HTERT RPE-1 (cell line): ENCODE results near the gene SAA1.

ENCODE experiments used
- in situ Hi-C: fragments of 300-500 bp; cut with MboI; formaldehyde crosslinking; loops from 4 replicates; pipeline ENCODE4 v1.14.3; 2020; ENCODE audit warnings: low sequenced_read_pairs

The SAA1 gene

DNA sequence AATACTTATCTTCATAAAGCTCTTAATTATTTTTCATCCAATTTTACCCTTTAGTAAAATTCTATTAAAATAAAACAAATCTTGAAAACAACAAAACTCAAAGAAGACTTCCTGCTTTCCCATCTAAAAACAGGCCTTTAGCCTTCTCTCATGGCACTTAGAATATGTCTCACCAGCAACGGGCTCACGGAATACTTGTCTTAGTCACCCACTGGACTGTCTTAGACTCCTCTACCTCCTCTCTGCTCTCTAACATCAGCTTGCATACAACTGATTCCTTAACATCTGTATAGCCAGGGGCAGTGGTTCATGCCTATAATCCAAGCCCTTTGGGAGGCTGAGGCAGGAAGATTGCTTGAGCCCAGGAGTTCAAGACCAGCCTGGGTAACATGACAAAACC lies 42.2 kb downstream of the SAA1 start:
- in situ Hi-C loops = no loop called here

DNA sequence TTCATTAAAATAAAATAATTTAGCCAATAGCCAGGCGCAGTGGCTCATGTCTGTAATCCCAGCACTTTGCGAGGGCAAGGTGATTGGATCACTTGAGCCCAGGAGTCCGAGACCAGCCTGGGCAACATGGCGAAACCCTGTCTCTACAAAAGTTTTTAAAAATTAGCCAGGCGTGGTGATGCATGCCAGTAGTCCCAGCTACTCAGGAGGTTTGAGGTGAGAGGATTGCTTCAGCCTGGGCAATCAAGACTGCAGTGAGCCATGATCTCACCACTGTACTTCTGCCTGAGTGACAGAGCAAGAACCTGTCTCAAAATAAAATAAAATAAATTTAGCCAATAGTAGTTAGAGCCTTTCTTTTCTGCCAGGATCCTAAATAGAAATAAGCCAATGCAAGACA lies 43.6 kb downstream of the SAA1 start:
- in situ Hi-C loops = no loop called here

DNA sequence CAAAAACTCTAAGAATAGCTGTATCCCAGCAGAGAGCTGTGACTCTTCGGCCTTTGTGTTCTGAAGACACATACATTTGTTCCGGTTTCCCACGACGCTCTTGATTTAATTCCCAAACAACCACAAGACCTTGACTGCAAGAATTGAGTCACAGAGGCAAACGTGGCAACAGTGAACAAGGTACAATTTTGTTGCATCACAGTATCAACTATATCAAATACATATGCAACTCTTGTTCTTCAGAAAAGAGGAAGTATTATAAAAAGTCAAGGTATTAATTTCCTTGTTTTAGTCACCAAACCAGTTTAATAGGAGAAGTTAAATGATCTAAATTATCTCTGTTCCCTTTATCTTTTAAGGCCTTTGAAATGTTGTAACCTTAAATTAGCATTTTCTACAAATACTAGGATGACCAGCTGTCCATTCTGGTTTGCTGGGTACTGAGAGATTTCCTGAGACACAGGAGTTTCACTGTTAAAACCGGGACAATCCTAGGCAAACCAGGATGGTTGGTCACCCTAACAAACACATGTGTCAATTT lies 44.8 kb downstream of the SAA1 start:
- in situ Hi-C loops = no loop called here

DNA sequence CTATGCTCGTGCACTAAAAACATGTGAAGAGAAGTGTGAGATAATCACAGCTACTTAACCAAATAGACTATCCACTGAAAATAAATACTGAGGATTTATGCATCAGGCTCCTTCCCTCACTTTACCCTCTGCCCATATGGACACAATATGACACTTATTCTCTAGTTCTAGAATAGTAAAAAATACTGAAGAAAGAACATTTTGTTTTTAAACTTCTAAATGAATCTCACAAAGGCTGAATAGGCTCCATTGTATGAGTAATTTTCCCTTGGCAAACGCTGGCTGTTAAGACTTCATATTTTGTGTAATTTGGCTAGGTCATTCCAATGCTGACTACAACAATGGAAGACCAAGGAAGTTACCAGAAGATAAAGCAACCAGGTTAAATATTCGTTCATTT lies 45.9 kb downstream of the SAA1 start:
- in situ Hi-C loops = no loop called here

DNA sequence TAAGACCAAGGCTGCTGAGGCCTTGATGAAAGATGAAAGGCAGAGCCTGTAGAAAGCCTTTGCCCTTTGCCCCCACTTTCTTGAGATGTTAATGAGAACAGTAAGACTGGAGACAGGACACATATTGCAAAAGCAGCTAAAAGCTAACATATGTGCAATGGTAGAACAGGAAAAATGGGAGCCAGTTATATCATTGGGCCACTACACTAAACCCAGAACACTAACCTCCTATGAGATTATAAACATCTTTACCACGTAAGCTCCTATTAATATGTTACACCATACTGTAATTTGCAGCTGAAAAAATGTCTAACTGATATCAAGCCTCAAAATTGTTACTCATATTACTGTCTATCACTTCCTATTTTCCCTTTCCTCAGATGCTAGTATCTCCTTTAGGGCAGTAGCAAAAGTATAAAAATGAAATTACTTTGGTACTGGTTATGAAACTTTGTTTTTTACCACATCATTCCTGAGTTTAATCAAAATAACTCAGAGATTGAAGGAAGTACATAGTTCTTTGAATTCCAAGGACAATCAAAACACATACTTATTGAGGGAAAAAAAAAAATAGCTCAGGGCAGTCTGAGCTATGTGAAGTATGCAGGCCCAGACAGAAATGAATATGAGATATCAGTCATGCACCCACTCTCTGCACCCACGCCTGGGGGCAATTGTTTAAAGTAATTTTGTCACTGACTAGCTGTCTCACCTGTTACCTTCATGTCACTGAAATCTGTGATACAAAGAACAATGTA lies 46.8 kb downstream of the SAA1 start:
- in situ Hi-C loops = no loop called here

DNA sequence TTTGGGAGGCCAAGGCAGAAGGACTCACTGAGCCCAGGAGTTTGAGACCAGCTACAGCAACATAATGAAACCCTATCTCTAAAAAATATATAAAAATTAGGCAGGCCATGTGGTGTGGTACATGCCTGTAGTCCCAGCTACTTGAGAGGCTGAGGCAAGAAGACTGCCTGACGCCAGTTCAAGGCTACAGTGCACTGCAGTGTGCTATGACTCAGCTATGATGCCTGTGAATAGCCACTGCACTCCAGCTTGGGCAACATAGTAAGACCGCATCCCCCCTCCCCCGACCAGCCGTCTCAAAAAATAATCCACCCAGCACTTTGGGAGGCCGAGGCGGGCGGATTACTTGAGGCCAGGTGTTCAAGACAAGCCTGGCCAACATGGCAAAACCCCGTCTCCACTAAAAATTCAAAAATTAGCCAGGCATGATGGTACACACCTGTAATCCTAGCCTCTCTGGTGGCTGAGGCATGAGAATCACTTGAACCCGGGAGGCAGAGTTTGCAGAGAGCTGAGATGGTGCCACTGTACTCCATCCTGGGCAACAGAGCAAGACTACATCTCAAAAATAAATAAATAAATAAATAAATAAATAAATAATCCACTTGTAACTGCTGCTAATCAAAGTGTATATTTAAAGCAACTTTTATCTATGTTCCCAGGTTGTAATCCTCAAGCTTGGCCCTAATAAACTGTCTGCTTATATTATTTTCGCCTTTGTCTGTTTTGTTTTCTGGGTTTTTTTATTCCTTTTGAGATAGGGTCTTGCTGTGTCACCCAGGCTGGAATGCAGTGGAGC lies 48.1 kb downstream of the SAA1 start:
- in situ Hi-C loops = no loop called here

DNA sequence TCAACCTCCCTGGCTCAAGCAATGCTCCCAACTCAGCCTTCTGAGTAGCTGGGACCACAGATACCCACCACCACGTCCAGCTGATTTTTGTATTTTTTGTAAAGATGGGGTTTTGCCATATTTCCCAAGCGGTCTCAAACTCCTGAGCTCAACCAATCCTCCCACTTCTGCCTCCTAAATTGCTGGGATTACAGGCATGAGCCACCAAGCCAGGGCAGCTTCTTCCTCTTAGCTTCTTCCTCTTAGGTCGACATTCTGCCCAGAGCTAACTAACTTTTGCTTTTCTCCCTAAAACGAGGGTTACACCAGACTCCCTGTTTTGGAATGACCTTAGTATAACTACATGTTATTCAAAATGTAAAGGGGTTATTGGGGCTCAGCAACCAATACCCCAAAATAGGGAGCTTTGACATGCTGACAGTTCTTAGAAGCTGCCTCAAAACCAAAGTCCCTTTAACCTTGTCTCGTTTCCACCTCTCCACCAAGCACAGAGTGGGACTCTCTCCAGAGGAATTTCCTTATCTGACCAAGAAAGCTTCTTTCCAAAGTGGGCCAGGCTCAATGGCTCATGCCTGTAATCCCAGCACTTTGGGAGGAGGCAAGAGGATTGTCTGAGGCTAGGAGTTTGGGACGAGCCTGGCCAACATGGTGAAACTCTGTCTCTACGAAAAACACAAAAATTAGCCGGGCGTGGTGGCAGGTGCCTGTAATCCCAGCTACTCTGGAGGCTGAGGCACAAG lies 48.9 kb downstream of the SAA1 start:
- in situ Hi-C loops = no loop called here

DNA sequence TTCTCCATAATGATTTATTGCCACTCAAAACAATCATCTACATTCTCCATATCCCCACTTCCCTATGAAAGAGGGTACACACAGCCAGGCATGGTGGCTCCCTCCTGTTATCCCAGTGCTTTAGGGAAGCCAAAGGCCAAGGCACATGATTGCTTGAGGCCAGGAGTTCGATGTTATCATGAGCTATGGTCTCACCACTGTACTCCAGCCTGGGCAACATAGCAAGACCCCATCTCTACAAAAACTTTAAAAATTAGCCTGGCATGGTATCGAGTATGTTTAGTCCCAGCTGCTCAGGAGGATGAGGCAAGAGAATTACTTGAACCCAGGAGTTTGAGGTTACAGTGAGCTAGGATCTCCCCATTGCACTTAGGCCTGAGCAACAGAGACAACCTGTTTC lies 49.8 kb downstream of the SAA1 start:
- in situ Hi-C loops = no loop called here

DNA sequence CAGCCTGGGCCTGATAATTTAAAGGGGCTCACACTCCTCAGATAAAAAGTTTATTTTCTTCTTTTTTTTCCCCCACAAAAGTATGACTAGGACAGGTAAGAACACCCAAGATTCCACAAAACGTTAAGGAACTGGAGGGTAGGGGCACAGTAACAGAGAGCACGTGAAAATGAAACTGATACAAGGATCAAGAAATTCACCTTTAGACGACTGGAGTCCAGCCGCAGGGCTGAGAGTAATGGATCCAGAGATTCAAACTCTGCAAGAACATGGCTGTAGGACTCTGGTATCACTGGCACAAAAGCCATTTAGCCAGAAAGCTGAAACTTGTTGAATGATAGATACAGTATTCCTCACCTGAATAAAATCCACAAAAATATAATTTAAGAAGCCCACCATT lies 51.5 kb downstream of the SAA1 start:
- in situ Hi-C loops = no loop called here
